ENCODE measurements around the gene AKAIN1. TPM values are rescaled to one million over a fixed set of nuclear protein-coding genes. Genes with fewer than 3 reads are reported as not detected.

Gene AKAIN1
- polyA plus RNA-seq, 1 of the 3 experiments (the other 2 are of a cell fraction): not detected

DNA sequence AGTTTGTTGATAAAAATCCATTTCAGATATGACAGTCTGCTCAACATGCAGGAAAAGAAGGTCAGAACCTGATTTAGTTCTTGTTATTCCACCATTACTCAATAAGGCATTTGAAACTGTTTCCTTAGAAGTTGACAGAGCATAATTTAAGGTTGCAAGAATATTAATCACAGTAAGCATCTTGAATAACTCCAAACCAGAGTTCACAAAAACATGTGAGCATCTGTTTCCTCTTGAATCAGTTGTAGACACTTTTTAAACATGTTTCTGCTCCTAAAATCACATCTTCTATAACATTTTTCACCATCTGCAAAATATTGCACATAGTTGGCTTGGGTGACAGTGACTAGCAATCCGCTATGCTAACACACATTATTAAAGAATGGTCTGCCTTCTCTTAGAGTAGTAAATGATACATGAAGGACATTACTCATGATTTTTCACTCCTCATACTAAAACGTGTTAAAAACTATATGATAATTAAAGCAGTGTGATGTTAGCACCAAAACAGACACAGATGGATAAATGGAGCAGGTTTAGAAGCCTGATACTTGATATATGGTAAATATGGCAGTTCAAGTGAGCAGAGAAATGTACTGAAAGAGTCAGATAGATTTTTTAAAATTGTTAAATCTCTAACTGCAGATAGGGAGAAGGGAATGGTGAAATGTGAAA is 30.3 kb downstream of the AKAIN1 start:
- Histone ChIP-seq H3K9ac (no peak overlapping the region), H2AFZ (ENCODE audit: low read depth) (no peak overlapping the region), H3K4me3 (ENCODE audit: low read depth in 2 of 2, low read length in 1 of 2) (no peak overlapping the region), H3F3A (replicated peaks; ENCODE audit: insufficient read depth) (no peaks in the 10 kb centered on the region), H3K9me2 (no peaks in the 10 kb centered on the region), H3K4me2 (no peak overlapping the region), H3K36me3 (replicated peaks in 1 of 2; ENCODE audit: control insufficient read depth in 1 of 2, insufficient read depth in 2 of 2, low read length in 1 of 2) (no peaks in the 10 kb centered on the region), H3K4me1 (ENCODE audit: control insufficient read depth in 1 of 2, insufficient read depth in 2 of 2, low read depth in 1 of 2, low read length in 1 of 2) (no peaks in the 10 kb centered on the region), H3K27me3 (ENCODE audit: insufficient read depth) (no peaks in the 10 kb centered on the region), H3K9me3 (no peaks in the 10 kb centered on the region), H3K27ac (ENCODE audit: low read depth in 2 of 2, low read length in 1 of 2) (no peak overlapping the region), H4K20me1 (ENCODE audit: insufficient read depth) (no peaks in the 10 kb centered on the region), H3K79me2 (ENCODE audit: insufficient read depth) (no peaks in the 10 kb centered on the region)
- TF ChIP-seq, protein P1, sequence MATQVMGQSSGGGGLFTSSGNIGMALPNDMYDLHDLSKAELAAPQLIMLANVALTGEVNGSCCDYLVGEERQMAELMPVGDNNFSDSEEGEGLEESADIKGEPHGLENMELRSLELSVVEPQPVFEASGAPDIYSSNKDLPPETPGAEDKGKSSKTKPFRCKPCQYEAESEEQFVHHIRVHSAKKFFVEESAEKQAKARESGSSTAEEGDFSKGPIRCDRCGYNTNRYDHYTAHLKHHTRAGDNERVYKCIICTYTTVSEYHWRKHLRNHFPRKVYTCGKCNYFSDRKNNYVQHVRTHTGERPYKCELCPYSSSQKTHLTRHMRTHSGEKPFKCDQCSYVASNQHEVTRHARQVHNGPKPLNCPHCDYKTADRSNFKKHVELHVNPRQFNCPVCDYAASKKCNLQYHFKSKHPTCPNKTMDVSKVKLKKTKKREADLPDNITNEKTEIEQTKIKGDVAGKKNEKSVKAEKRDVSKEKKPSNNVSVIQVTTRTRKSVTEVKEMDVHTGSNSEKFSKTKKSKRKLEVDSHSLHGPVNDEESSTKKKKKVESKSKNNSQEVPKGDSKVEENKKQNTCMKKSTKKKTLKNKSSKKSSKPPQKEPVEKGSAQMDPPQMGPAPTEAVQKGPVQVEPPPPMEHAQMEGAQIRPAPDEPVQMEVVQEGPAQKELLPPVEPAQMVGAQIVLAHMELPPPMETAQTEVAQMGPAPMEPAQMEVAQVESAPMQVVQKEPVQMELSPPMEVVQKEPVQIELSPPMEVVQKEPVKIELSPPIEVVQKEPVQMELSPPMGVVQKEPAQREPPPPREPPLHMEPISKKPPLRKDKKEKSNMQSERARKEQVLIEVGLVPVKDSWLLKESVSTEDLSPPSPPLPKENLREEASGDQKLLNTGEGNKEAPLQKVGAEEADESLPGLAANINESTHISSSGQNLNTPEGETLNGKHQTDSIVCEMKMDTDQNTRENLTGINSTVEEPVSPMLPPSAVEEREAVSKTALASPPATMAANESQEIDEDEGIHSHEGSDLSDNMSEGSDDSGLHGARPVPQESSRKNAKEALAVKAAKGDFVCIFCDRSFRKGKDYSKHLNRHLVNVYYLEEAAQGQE (IDR thresholded peaks at IDR 0.05; ENCODE audit: low read depth, low read length): no peak
- TF ChIP-seq MXI1 (IDR thresholded peaks at IDR 0.05; ENCODE audit: low read depth, low read length) (no peak), GATA2 (CRISPR knock-in tag; IDR thresholded peaks at IDR 0.05) (no peak), FOXM1 (IDR thresholded peaks at IDR 0.05; ENCODE audit: low read depth) (no peak), YY1 (IDR thresholded peaks at IDR 0.05; ENCODE audit: low read depth) (no peak), POLR2AphosphoS5 (IDR thresholded peaks at IDR 0.05; ENCODE audit: low read depth, low read length) (no peak), CHD2 (IDR thresholded peaks at IDR 0.05; ENCODE audit: low read length, partially characterized antibody) (no peak), EZH2phosphoT487 (IDR thresholded peaks at IDR 0.05; ENCODE audit: borderline replicate concordance, low read depth) (no peak), NFIC (IDR thresholded peaks at IDR 0.05; ENCODE audit: borderline replicate concordance) (no peak), RCOR1 (IDR thresholded peaks at IDR 0.05; ENCODE audit: low read length) (no peak), FOXJ3 (CRISPR knock-in tag; IDR thresholded peaks at IDR 0.05) (no peak), ELF1 (IDR thresholded peaks at IDR 0.05) (no peak), EP300 (IDR thresholded peaks at IDR 0.05; ENCODE audit: borderline replicate concordance in 1 of 2, low read depth in 1 of 2, low read length in 1 of 2) (no peak), TAF1 (IDR thresholded peaks at IDR 0.05; ENCODE audit: borderline replicate concordance, low read depth, low read length) (no peak)
- TF ChIP-seq, protein P2, sequence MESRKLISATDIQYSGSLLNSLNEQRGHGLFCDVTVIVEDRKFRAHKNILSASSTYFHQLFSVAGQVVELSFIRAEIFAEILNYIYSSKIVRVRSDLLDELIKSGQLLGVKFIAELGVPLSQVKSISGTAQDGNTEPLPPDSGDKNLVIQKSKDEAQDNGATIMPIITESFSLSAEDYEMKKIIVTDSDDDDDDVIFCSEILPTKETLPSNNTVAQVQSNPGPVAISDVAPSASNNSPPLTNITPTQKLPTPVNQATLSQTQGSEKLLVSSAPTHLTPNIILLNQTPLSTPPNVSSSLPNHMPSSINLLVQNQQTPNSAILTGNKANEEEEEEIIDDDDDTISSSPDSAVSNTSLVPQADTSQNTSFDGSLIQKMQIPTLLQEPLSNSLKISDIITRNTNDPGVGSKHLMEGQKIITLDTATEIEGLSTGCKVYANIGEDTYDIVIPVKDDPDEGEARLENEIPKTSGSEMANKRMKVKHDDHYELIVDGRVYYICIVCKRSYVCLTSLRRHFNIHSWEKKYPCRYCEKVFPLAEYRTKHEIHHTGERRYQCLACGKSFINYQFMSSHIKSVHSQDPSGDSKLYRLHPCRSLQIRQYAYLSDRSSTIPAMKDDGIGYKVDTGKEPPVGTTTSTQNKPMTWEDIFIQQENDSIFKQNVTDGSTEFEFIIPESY (IDR thresholded peaks at IDR 0.05; ENCODE audit: borderline replicate concordance, low read depth): no peak
- TF ChIP-seq, protein P3, sequence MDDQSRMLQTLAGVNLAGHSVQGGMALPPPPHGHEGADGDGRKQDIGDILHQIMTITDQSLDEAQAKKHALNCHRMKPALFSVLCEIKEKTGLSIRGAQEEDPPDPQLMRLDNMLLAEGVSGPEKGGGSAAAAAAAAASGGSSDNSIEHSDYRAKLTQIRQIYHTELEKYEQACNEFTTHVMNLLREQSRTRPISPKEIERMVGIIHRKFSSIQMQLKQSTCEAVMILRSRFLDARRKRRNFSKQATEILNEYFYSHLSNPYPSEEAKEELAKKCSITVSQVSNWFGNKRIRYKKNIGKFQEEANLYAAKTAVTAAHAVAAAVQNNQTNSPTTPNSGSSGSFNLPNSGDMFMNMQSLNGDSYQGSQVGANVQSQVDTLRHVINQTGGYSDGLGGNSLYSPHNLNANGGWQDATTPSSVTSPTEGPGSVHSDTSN (IDR thresholded peaks at IDR 0.05): no peak
- TF ChIP-seq, protein P4, sequence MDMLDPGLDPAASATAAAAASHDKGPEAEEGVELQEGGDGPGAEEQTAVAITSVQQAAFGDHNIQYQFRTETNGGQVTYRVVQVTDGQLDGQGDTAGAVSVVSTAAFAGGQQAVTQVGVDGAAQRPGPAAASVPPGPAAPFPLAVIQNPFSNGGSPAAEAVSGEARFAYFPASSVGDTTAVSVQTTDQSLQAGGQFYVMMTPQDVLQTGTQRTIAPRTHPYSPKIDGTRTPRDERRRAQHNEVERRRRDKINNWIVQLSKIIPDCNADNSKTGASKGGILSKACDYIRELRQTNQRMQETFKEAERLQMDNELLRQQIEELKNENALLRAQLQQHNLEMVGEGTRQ (IDR thresholded peaks at IDR 0.05; ENCODE audit: borderline replicate concordance, low read depth, low read length): no peak
- TF ChIP-seq, protein P5, sequence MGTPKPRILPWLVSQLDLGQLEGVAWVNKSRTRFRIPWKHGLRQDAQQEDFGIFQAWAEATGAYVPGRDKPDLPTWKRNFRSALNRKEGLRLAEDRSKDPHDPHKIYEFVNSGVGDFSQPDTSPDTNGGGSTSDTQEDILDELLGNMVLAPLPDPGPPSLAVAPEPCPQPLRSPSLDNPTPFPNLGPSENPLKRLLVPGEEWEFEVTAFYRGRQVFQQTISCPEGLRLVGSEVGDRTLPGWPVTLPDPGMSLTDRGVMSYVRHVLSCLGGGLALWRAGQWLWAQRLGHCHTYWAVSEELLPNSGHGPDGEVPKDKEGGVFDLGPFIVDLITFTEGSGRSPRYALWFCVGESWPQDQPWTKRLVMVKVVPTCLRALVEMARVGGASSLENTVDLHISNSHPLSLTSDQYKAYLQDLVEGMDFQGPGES (IDR thresholded peaks at IDR 0.05; ENCODE audit: low read depth, low read length): no peak
- TF ChIP-seq, protein P6, sequence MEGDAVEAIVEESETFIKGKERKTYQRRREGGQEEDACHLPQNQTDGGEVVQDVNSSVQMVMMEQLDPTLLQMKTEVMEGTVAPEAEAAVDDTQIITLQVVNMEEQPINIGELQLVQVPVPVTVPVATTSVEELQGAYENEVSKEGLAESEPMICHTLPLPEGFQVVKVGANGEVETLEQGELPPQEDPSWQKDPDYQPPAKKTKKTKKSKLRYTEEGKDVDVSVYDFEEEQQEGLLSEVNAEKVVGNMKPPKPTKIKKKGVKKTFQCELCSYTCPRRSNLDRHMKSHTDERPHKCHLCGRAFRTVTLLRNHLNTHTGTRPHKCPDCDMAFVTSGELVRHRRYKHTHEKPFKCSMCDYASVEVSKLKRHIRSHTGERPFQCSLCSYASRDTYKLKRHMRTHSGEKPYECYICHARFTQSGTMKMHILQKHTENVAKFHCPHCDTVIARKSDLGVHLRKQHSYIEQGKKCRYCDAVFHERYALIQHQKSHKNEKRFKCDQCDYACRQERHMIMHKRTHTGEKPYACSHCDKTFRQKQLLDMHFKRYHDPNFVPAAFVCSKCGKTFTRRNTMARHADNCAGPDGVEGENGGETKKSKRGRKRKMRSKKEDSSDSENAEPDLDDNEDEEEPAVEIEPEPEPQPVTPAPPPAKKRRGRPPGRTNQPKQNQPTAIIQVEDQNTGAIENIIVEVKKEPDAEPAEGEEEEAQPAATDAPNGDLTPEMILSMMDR (IDR thresholded peaks at IDR 0.05): no peak
- ChIA-PET POLR2A (no interaction called here), CTCF (no interaction called here)
- WGBS (ENCODE audit: low lambda C conversion rate): 2% methylated on average over 2 of the region's 2 CpGs
- no peak for DNase-seq
